ENCODE data around the gene MPHOSPH10. TPM values are rescaled to one million over a fixed set of nuclear protein-coding genes. Genes with fewer than 3 reads are reported as not detected.

MPHOSPH10 gene
- total RNA-seq, 1 donor from 2014 or later: 26.0 TPM

Other genes starting within 250 kb of the MPHOSPH10 start
- gene VAX2, start 230.1 kb upstream of the MPHOSPH10 start, total RNA-seq: not detected
- 2.2 TPM for gene ATP6V1B1, start 194.7 kb upstream of the MPHOSPH10 start, total RNA-seq
- gene ANKRD53, start 152.0 kb upstream of the MPHOSPH10 start, total RNA-seq: 1.1 TPM
- gene TEX261, start 135.8 kb upstream of the MPHOSPH10 start, total RNA-seq: 71.3 TPM
- 150 TPM for gene NAGK, start 62.0 kb upstream of the MPHOSPH10 start, total RNA-seq
- gene MCEE, start 405 bp upstream of the MPHOSPH10 start, total RNA-seq: 22.2 TPM
- gene PAIP2B, start 96.5 kb downstream of the MPHOSPH10 start, total RNA-seq: 7.7 TPM
- gene ZNF638, start 201.1 kb downstream of the MPHOSPH10 start, total RNA-seq: 115 TPM

Data from lower lobe of right lung (tissue), 1 donor.